Caco-2 (cell line): ENCODE measurements around the gene SHMT2. TPM values are rescaled to one million over a fixed set of nuclear protein-coding genes. Genes with fewer than 3 reads are reported as not detected.

Experiments used
- BruUV-seq: library from RNA; stranded (reverse); fragments of 400-500 nt; replicated peaks from 2 replicates; lab custom pipeline; 2021; lab: Mats Ljungman, UMichigan
- CTCF ChIA-PET: fragments of 300-600 bp; sonication (Branson Sonifier 250); formaldehyde crosslinking; loops from one replicate; lab custom pipeline; 2022; ENCODE audit warnings: antibody characterized with exemption; lab: Charles Lee
- POLR2A ChIA-PET: fragments of 300-600 bp; sonication (Branson Sonifier 250); formaldehyde crosslinking; loops from one replicate; lab custom pipeline; 2022; ENCODE audit warnings: antibody characterized with exemption; lab: Charles Lee
- DNase-seq, 2 experiments: peaks; one replicate each; pipeline versions ENCODE4 v3.0.0 to v3.0.0-alpha.2; 2020 to 2022
- H3K27me3 ChIP-seq: replicated peaks from 2 replicates; pipeline ENCODE4 v1.6.0; 2011; ENCODE audit warnings: low read length; ENCODE audit not compliant: control insufficient read depth, insufficient read depth
- H3K36me3 ChIP-seq: 2 replicates; pipeline ENCODE4 v1.5.1; 2011; ENCODE audit warnings: low read length; ENCODE audit not compliant: control insufficient read depth, insufficient read depth
- H3K4me1 ChIP-seq: fragments of 250-450 bp; sonication (Bioruptor Pico); 2 replicates; pipeline ENCODE4 v1.5.1; 2020; ENCODE audit warnings: mild to moderate bottlenecking
- H3K4me3 ChIP-seq: 2 replicates; pipeline ENCODE4 v1.5.1; 2011; ENCODE audit warnings: low read depth, mild to moderate bottlenecking, control low read depth, low read length
- H3K9me3 ChIP-seq: fragments of 250-450 bp; sonication (Bioruptor Pico); 2 replicates; pipeline ENCODE4 v1.5.1; 2020; ENCODE audit warnings: mild to moderate bottlenecking, moderate library complexity
- H3K27ac Mint-ChIP-seq: one replicate; pipeline ENCODE4 v1.8.0; 2022; ENCODE audit warnings: mixed read lengths; ENCODE audit not compliant: unreplicated experiment
- H3K27me3 Mint-ChIP-seq: one replicate; pipeline ENCODE4 v1.8.0; 2022; ENCODE audit warnings: mixed read lengths; ENCODE audit not compliant: insufficient read depth, unreplicated experiment
- H3K36me3 Mint-ChIP-seq: one replicate; pipeline ENCODE4 v1.8.0; 2022; ENCODE audit warnings: mild to moderate bottlenecking, mixed read lengths; ENCODE audit not compliant: insufficient read depth, unreplicated experiment
- H3K4me1 Mint-ChIP-seq: one replicate; pipeline ENCODE4 v1.8.0; 2022; ENCODE audit warnings: low read depth, mixed read lengths; ENCODE audit not compliant: unreplicated experiment
- H3K4me3 Mint-ChIP-seq: one replicate; pipeline ENCODE4 v1.8.0; 2022; ENCODE audit warnings: mild to moderate bottlenecking, moderate library complexity, mixed read lengths; ENCODE audit not compliant: unreplicated experiment
- H3K9me3 Mint-ChIP-seq: one replicate; pipeline ENCODE4 v1.8.0; 2022; ENCODE audit warnings: mixed read lengths; ENCODE audit not compliant: unreplicated experiment
- CTCF ChIP-seq, 2 experiments: fragments of 200-600 bp in 1 of 2; IDR thresholded peaks; 1 replicate in 1 of 2; 2 replicates in 1 of 2; pipeline versions ENCODE4 v1.5.1 to v1.8.0; 2011 to 2022; ENCODE audit warnings: antibody characterized with exemption in 1 of 2, control low read depth in 1 of 2, inconsistent platforms in 1 of 2, low read depth in 1 of 2, low read length in 1 of 2, mild to moderate bottlenecking in 1 of 2, moderate library complexity in 1 of 2; ENCODE audit not compliant: insufficient read depth in 1 of 2, severe bottlenecking in 1 of 2, unreplicated experiment in 1 of 2
- intact Hi-C: fragments of 100-400 bp; cut with micrococcal nuclease; formaldehyde crosslinking; loops from one replicate; pipeline ENCODE4 v1.10.0; 2022; ENCODE audit not compliant: unreplicated experiment
- total RNA-seq: library from RNA; stranded (reverse); gene quantifications from 2 replicates; pipeline ENCODE4 v1.2.3, GENCODE V29; 2022

SHMT2 gene
- total RNA-seq, 1 experiment from 2014 or later: 466 TPM

DNA sequence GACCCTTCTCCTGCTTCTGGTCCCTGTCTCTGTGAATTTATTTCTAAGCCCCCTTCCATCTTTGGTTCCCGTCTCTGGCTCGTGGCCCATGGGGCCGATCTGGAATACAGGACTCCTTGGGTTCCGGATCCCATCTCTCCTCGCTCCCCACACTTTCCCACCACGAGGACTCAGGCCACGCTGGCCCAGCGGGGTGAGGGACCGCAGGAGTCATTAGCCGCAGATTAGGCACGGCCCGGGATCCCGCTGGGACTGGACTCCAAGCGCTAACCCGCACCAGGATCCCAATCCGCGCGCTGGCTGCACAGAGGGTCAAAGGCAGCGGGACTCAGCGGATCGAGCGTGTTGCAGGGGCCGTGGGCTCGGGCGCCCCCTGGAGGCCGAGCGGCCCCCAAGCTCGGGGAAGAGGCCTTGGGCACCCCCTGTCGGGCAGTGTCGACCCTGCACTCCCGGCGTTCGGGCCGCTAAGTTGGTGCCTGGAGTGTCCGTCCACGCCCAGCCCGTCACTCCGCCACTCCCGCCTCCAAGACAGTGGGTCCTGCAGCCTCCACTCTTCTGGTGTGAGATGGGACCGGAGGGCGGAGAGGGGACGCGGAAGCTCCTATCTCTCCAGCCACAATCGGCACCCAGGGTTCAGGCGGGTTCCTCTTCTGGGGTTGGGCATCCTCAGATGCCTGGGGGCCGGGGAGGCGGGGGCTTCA lies 9.5 kb downstream of the SHMT2 start:
- Histone ChIP-seq H3K4me1 (peaks cover 19% of the 10 kb centered on the region), H3K9me3 (no peaks in the 10 kb centered on the region), H3K27me3 (peaks cover 7% of the 10 kb centered on the region), H3K4me3 (peak overlapping the region; percentile 43), H3K36me3 (no peaks in the 10 kb centered on the region)
- Mint-ChIP-seq H3K27ac (peak overlapping the region; percentile 83), H3K4me3 (peak overlapping the region; percentile 79), H3K9me3 (no peaks in the 10 kb centered on the region), H3K27me3 (peaks cover 7% of the 10 kb centered on the region), H3K4me1 (peaks cover 43% of the 10 kb centered on the region), H3K36me3 (peaks cover 76% of the 10 kb centered on the region)
- BruUV-seq: no TSS peak
- ChIA-PET CTCF (interaction anchor here (0.8 to 6.4 kb wide), 7 partner anchors 9 to 170 kb away, joined by 3 to 80 read pairs (median 8); partner anchors contain the start of genes NXPH4, SHMT2 and STAC3), POLR2A (interaction anchor here (0.6 to 3.3 kb wide), 4 partner anchors 9 to 1161 kb away, joined by 3 to 36 read pairs (median 5); partner anchors contain the start of gene SHMT2)
- peak; percentile 100 for TF ChIP-seq CTCF (IDR thresholded peaks at IDR 0.05; ENCODE audit: insufficient read depth in 1 of 2, low read depth in 1 of 2, low read length in 1 of 2, severe bottlenecking in 1 of 2, unreplicated experiment in 1 of 2)
- intact Hi-C loops: loop anchor here (1.0 kb wide), 2 partner anchors 10 to 25 kb away; partner anchors contain the start of gene SHMT2
- peak; percentile 78 to 92 for DNase-seq

GRCh38 chr12:57239587-57240065 lies 10.1 kb downstream of the SHMT2 start:
- Histone ChIP-seq H3K4me3 (peak overlapping the region; percentile 35), H3K36me3 (no peaks in the 10 kb centered on the region), H3K4me1 (peaks cover 19% of the 10 kb centered on the region), H3K27me3 (peaks cover 9% of the 10 kb centered on the region), H3K9me3 (no peaks in the 10 kb centered on the region)
- ChIA-PET CTCF (interaction anchor here (0.8 to 6.4 kb wide), 7 partner anchors 10 to 170 kb away, joined by 3 to 80 read pairs (median 8); partner anchors contain the start of genes NXPH4, SHMT2 and STAC3), POLR2A (interaction anchor here (0.6 to 3.3 kb wide), 5 partner anchors 10 to 1162 kb away, joined by 3 to 36 read pairs (median 4); partner anchors contain the start of gene SHMT2)
- Mint-ChIP-seq H3K9me3 (no peaks in the 10 kb centered on the region), H3K27me3 (peaks cover 7% of the 10 kb centered on the region), H3K36me3 (peaks cover 69% of the 10 kb centered on the region), H3K4me3 (peak overlapping the region; percentile 79), H3K27ac (peak overlapping the region; percentile 45), H3K4me1 (peaks cover 43% of the 10 kb centered on the region)
- DNase-seq: no peak
- no TSS peak for BruUV-seq
- intact Hi-C loops: no loop called here
- no peak for TF ChIP-seq CTCF (IDR thresholded peaks at IDR 0.05; ENCODE audit: insufficient read depth in 1 of 2, low read depth in 1 of 2, low read length in 1 of 2, severe bottlenecking in 1 of 2, unreplicated experiment in 1 of 2)
